Spleen (tissue), 11 donors: Measurements from ENCODE around the gene ANKS1B. TPM values are rescaled to one million over a fixed set of nuclear protein-coding genes. Genes with fewer than 3 reads are reported as not detected.

Source experiments
- DNase-seq: peaks from one replicate; pipeline ENCODE4 v3.0.0-alpha.2; 2020
- H3K27ac ChIP-seq, 8 donors: fragments of 200-600 bp; sonication (generic) in 7 of 8; 1 replicate in 4 of 8; 2 replicates in 4 of 8; pipeline versions ENCODE4 v1.5.0 to v1.8.0; 2016 to 2021; ENCODE audit warnings: inconsistent platforms in 4 of 8, mild to moderate bottlenecking in 4 of 8, moderate library complexity in 1 of 8
- H3K27me3 ChIP-seq, 7 donors: fragments of 200-600 bp; sonication (generic) in 6 of 7; replicated peaks in 1 of 7; 1 replicate in 4 of 7; 2 replicates in 3 of 7; pipeline versions ENCODE4 v1.5.0 to v1.8.0; 2016 to 2021; ENCODE audit warnings: inconsistent platforms in 3 of 7, mild to moderate bottlenecking in 1 of 7
- H3K36me3 ChIP-seq, 6 donors: fragments of 200-600 bp; sonication (generic) in 5 of 6; 1 replicate in 4 of 6; 2 replicates in 2 of 6; pipeline versions ENCODE4 v1.5.0 to v1.8.0; 2016 to 2021; ENCODE audit warnings: inconsistent platforms in 2 of 6
- H3K4me1 ChIP-seq, 6 donors: fragments of 200-600 bp; sonication (generic) in 5 of 6; 1 replicate in 3 of 6; 2 replicates in 3 of 6; pipeline versions ENCODE4 v1.5.0 to v1.8.0; 2016 to 2021; ENCODE audit warnings: inconsistent platforms in 3 of 6
- H3K4me3 ChIP-seq, 8 donors: fragments of 200-600 bp; sonication (generic) in 7 of 8; 1 replicate in 4 of 8; 2 replicates in 4 of 8; pipeline versions ENCODE4 v1.5.0 to v1.8.0; 2016 to 2021; ENCODE audit warnings: inconsistent platforms in 4 of 8, mild to moderate bottlenecking in 4 of 8, moderate library complexity in 2 of 8
- H3K9me3 ChIP-seq, 8 donors: fragments of 200-600 bp; sonication (generic) in 7 of 8; 1 replicate in 4 of 8; 2 replicates in 4 of 8; pipeline versions ENCODE4 v1.5.0 to v1.8.0; 2016 to 2021; ENCODE audit warnings: inconsistent platforms in 4 of 8
- POLR2A ChIP-seq, 3 donors: fragments of 450-650 bp; IDR thresholded peaks; one replicate each; pipeline ENCODE4 v1.5.1; 2017; ENCODE audit warnings: antibody characterized with exemption in 3 of 3, mild to moderate bottlenecking in 1 of 3
- POLR2AphosphoS5 ChIP-seq, 3 donors: sonication (generic); formaldehyde crosslinking; IDR thresholded peaks; one replicate each; pipeline ENCODE4 v1.5.1; 2017; ENCODE audit warnings: antibody characterized with exemption in 3 of 3
- WGBS, 5 donors: extraction: QIAGEN DNeasy Blood & Tissue Kit in 3 of 5; methylation state at CpG; one replicate each; pipeline versions ENCODE4 v1.1.5 to v1.1.7; 2013 to 2018; 5-methylcytosine and 5-hydroxymethylcytosine counted together
- intact Hi-C: fragments of 100-400 bp; cut with DNase I; formaldehyde crosslinking; loops from one replicate; pipeline ENCODE4 v1.15.0; 2023; ENCODE audit warnings: low total_unique reads
- polyA plus RNA-seq, 3 donors: library from polyadenylated mRNA; stranded (reverse); fragments of 200-250 nt; gene quantifications; one replicate each; pipeline ENCODE4 v1.2.1, GENCODE V29; 2013
- total RNA-seq, 7 donors: library from RNA; depleted of rRNA in 3 of 7; stranded (reverse); fragments of >200 nt in 3 of 7; fragmentation: NEBNext Ultra II Directional in 4 of 7; extraction: Animal tissue kit (Norgen Biotek cat#: 25700) in 4 of 7; gene quantifications; one replicate each; pipeline versions ENCODE4 v1.1.0 to v1.2.1, GENCODE V29; 2016 to 2021
- TF ChIP-seq, protein P1 (sequence below), 11 experiments: fragments of 200-600 bp in 7 of 11; fragments of 450-650 bp in 4 of 11; sonication (generic) in 4 of 11; IDR thresholded peaks in 8 of 11; conservative IDR thresholded peaks in 3 of 11; 1 replicate in 7 of 11; 2 replicates in 4 of 11; pipeline versions ENCODE4 v1.4.0 to v1.8.0; 2016 to 2021; ENCODE audit warnings: antibody characterized with exemption in 11 of 11, inconsistent platforms in 4 of 11, mild to moderate bottlenecking in 1 of 11
- donor health status: healthy with polysubstance abuse.
- donor health status: DM: no; HTN: no; CAD: no; lungs with moderate emphysema.
- donor health status: DM: no; HTN: no; CAD: no.
- donor health status: Bipolar disorder and iron deficiency.
- donor health status: healthy.
- donor health status: DM: no; HTN: no; CAD: no.
- donor health status: DM: yes; HTN: yes; CAD: no.

Gene ANKS1B
- total and polyA plus RNA-seq, 10 donors = 0.21 to 8.0 (median 4.2) TPM

GRCh38 chr12:99966429-99966828, 18.3 kb downstream of the ANKS1B start:
- no peaks in the 10 kb centered on the region for H3K4me1 ChIP-seq
- WGBS, 5 donors = 58 to 75% (median 65%) methylated on average over 2 of the region's 2 CpGs
- TF ChIP-seq, protein P1, sequence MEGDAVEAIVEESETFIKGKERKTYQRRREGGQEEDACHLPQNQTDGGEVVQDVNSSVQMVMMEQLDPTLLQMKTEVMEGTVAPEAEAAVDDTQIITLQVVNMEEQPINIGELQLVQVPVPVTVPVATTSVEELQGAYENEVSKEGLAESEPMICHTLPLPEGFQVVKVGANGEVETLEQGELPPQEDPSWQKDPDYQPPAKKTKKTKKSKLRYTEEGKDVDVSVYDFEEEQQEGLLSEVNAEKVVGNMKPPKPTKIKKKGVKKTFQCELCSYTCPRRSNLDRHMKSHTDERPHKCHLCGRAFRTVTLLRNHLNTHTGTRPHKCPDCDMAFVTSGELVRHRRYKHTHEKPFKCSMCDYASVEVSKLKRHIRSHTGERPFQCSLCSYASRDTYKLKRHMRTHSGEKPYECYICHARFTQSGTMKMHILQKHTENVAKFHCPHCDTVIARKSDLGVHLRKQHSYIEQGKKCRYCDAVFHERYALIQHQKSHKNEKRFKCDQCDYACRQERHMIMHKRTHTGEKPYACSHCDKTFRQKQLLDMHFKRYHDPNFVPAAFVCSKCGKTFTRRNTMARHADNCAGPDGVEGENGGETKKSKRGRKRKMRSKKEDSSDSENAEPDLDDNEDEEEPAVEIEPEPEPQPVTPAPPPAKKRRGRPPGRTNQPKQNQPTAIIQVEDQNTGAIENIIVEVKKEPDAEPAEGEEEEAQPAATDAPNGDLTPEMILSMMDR (IDR thresholded peaks at IDR 0.05 in 8 of 11, conservative IDR thresholded peaks at IDR 0.05 in 3 of 11) = no peak
- TF ChIP-seq POLR2AphosphoS5 (IDR thresholded peaks at IDR 0.05) (no peak), POLR2A (IDR thresholded peaks at IDR 0.05) (no peak)
- no peaks in the 10 kb centered on the region for H3K27me3 ChIP-seq
- intact Hi-C loops = no loop called here
- H3K36me3 ChIP-seq = no peaks in the 10 kb centered on the region
- no peak for DNase-seq
- no peaks in the 10 kb centered on the region for H3K9me3 ChIP-seq
- no peak overlapping the region for H3K27ac ChIP-seq
- H3K4me3 ChIP-seq = no peak overlapping the region

GRCh38 chr12:99960311-99960710, 24.4 kb downstream of the ANKS1B start:
- no peak overlapping the region for H3K4me3 ChIP-seq
- TF ChIP-seq POLR2AphosphoS5 (IDR thresholded peaks at IDR 0.05) (no peak), POLR2A (IDR thresholded peaks at IDR 0.05) (no peak)
- TF ChIP-seq, protein P1 (IDR thresholded peaks at IDR 0.05 in 8 of 11, conservative IDR thresholded peaks at IDR 0.05 in 3 of 11) = no peak

DNA sequence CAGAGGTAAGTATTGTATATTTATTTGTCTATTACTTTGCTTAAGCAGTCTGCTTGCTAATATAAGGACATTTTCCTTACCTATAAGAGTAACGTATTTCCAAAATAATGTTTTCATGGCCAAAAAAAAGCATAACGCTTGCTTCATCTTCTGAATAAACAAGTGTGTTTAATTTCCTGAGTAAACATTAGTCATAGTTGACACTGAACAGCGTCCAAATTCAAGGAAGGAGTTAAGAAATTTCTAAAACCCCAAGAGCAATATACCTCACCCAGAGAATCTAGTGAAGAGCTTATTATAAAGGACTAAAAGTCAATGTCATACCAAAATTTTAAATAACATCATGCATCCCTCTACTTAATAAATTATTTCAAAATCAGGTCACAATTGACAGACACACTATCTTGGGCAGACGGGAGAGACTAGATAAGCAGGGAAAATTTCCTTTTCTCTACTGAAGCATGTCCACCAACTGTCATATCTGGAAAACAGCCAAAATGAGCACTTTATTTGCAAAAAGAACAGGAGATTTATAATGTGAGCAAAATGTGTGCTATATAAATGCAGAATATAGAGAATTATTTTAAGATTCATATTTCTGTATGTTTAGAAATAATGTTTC, 25.1 kb downstream of the ANKS1B start:
- H3K27ac ChIP-seq = no peak overlapping the region
- no peak overlapping the region for H3K4me3 ChIP-seq
- H3K9me3 ChIP-seq = no peaks in the 10 kb centered on the region
- no peak for DNase-seq
- H3K27me3 ChIP-seq = no peaks in the 10 kb centered on the region
- 50 to 64% (median 52%) methylated on average over 4 of the region's 4 CpGs for WGBS, 5 donors
- no peaks in the 10 kb centered on the region for H3K4me1 ChIP-seq
- TF ChIP-seq POLR2A (IDR thresholded peaks at IDR 0.05) (no peak), POLR2AphosphoS5 (IDR thresholded peaks at IDR 0.05) (no peak)
- TF ChIP-seq, protein P1 (IDR thresholded peaks at IDR 0.05 in 8 of 11, conservative IDR thresholded peaks at IDR 0.05 in 3 of 11) = no peak
- intact Hi-C loops = no loop called here
- H3K36me3 ChIP-seq = no peaks in the 10 kb centered on the region

More at GRCh38 chr12:99960311-99960710, 24.4 kb downstream of the ANKS1B start:
- intact Hi-C loops = no loop called here
- no peak for DNase-seq
- Histone ChIP-seq H3K9me3 (no peaks in the 10 kb centered on the region), H3K36me3 (no peaks in the 10 kb centered on the region), H3K27me3 (no peaks in the 10 kb centered on the region), H3K27ac (no peak overlapping the region), H3K4me1 (no peaks in the 10 kb centered on the region)
- WGBS, 5 donors = 58 to 63% (median 59%) methylated on average over 3 of the region's 3 CpGs

- TF ChIP-seq POLR2AphosphoS5 (IDR thresholded peaks at IDR 0.05) (no peak), POLR2A (IDR thresholded peaks at IDR 0.05) (no peak)
- TF ChIP-seq, protein P1 (IDR thresholded peaks at IDR 0.05 in 8 of 11, conservative IDR thresholded peaks at IDR 0.05 in 3 of 11) = no peak
- no peak for DNase-seq
- intact Hi-C loops = no loop called here
- no peak overlapping the region for H3K27ac ChIP-seq
- H3K36me3 ChIP-seq = no peaks in the 10 kb centered on the region
- no peaks in the 10 kb centered on the region for H3K4me1 ChIP-seq
- H3K4me3 ChIP-seq = no peak overlapping the region
- WGBS, 5 donors = 52 to 68% (median 64%) methylated on average over 4 of the region's 4 CpGs
- H3K9me3 ChIP-seq = no peaks in the 10 kb centered on the region
- no peaks in the 10 kb centered on the region for H3K27me3 ChIP-seq
Measured at GRCh38 chr12:99957866-99958466, 26.8 kb downstream of the ANKS1B start.
